A673 (cell line): ENCODE measurements around the gene MAML3. TPM values are rescaled to one million over a fixed set of nuclear protein-coding genes. Genes with fewer than 3 reads are reported as not detected.

Source experiments
- BruUV-seq: library from RNA; stranded (reverse); fragments of 400-500 nt; replicated peaks from 2 replicates; lab custom pipeline; 2021; lab: Mats Ljungman, UMichigan
- CTCF ChIA-PET: fragments of 300-600 bp; sonication (Branson Sonifier 250); formaldehyde crosslinking; loops from one replicate; lab custom pipeline; 2022; ENCODE audit warnings: antibody characterized with exemption; lab: Charles Lee
- POLR2A ChIA-PET: fragments of 300-600 bp; sonication (Branson Sonifier 250); formaldehyde crosslinking; loops from one replicate; lab custom pipeline; 2022; ENCODE audit warnings: antibody characterized with exemption; ENCODE audit not compliant: low non-redundant PET; lab: Charles Lee
- DNase-seq: peaks from one replicate; pipeline ENCODE4 v3.0.0-alpha.2; 2015; ENCODE audit warnings: low spot score
- H3K27ac ChIP-seq: fragments of 200-600 bp; sonication (generic); 2 replicates; pipeline ENCODE4 v1.5.1; 2016; ENCODE audit warnings: mixed run types, low read depth, mild to moderate bottlenecking, mixed read lengths, antibody characterized with exemption, low read length; ENCODE audit not compliant: poor library complexity, severe bottlenecking
- H3K27me3 ChIP-seq: fragments of 200-600 bp; sonication (generic); replicated peaks from 2 replicates; pipeline ENCODE4 v1.6.1; 2017; ENCODE audit warnings: mixed run types, low read depth, mild to moderate bottlenecking, mixed read lengths, antibody characterized with exemption, low read length; ENCODE audit not compliant: insufficient read depth, poor library complexity
- H3K36me3 ChIP-seq: fragments of 200-600 bp; sonication (generic); 2 replicates; pipeline ENCODE4 v1.6.1; 2016; ENCODE audit warnings: mixed run types, mild to moderate bottlenecking, mixed read lengths, antibody characterized with exemption, low read length; ENCODE audit not compliant: insufficient read depth, poor library complexity, severe bottlenecking
- H3K4me1 ChIP-seq: fragments of 200-600 bp; sonication (generic); 2 replicates; pipeline ENCODE4 v1.6.1; 2017; ENCODE audit warnings: mixed run types, mild to moderate bottlenecking, mixed read lengths, antibody characterized with exemption, low read length; ENCODE audit not compliant: insufficient read depth, poor library complexity, severe bottlenecking
- H3K4me3 ChIP-seq: fragments of 200-600 bp; sonication (generic); 2 replicates; pipeline ENCODE4 v1.5.1; 2016; ENCODE audit warnings: low read depth, mixed run types, mild to moderate bottlenecking, mixed read lengths, low read length; ENCODE audit not compliant: poor library complexity, severe bottlenecking
- H3K9me3 ChIP-seq: fragments of 200-600 bp; sonication (generic); 2 replicates; pipeline ENCODE4 v1.6.1; 2016; ENCODE audit warnings: mixed run types, low read depth, mild to moderate bottlenecking, mixed read lengths, antibody characterized with exemption, low read length; ENCODE audit not compliant: poor library complexity, severe bottlenecking
- EZH2 ChIP-seq: fragments of 200-600 bp; sonication (generic); IDR thresholded peaks from 2 replicates; pipeline ENCODE4 v1.6.1; 2017; ENCODE audit warnings: borderline replicate concordance, low read depth, mild to moderate bottlenecking, mixed read lengths, antibody characterized with exemption, low read length; ENCODE audit not compliant: poor library complexity, severe bottlenecking
- intact Hi-C: fragments of 100-400 bp; cut with micrococcal nuclease; formaldehyde crosslinking; loops from one replicate; pipeline ENCODE4 v1.10.0; 2022; ENCODE audit not compliant: unreplicated experiment
- total RNA-seq: library from RNA; stranded (reverse); gene quantifications from 2 replicates; pipeline ENCODE4 v1.2.3, GENCODE V29; 2021
- TF ChIP-seq, protein P1 (sequence below): fragments of 300-800, 200-600 bp; sonication (generic); conservative IDR thresholded peaks from 2 replicates; pipeline ENCODE4 v1.5.1; 2017; ENCODE audit warnings: low read depth, mild to moderate bottlenecking, antibody characterized with exemption, low read length, moderate library complexity, mixed read lengths

Gene MAML3
- total RNA-seq, 1 experiment from 2014 or later, result 3.7 TPM

DNA sequence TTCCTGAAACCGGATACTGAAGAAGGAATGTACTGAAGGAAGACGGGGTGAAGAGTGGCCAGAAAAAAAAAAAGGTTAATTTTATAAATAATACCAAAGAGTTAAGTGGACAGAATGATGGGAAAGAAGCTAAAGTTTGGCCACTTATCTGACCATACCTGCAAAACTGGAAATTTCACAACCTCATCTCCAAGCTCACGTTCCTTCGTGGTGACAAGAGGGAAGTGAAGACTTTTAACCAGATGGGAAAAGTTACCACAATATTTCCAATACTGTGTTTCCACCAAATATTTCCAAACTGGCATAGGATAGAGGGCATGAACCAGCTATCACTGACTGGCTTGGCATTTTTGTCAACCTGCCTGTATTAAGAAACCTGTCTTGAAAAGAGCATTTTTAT is 56.4 kb downstream of the MAML3 start:
- H3K27me3 ChIP-seq, result no peaks in the 10 kb centered on the region
- ChIA-PET POLR2A (no interaction called here), CTCF (no interaction called here)
- no TSS peak for BruUV-seq
- H3K4me3 ChIP-seq, result no peak overlapping the region
- no peak for DNase-seq
- H3K9me3 ChIP-seq, result no peaks in the 10 kb centered on the region
- TF ChIP-seq, protein P1, sequence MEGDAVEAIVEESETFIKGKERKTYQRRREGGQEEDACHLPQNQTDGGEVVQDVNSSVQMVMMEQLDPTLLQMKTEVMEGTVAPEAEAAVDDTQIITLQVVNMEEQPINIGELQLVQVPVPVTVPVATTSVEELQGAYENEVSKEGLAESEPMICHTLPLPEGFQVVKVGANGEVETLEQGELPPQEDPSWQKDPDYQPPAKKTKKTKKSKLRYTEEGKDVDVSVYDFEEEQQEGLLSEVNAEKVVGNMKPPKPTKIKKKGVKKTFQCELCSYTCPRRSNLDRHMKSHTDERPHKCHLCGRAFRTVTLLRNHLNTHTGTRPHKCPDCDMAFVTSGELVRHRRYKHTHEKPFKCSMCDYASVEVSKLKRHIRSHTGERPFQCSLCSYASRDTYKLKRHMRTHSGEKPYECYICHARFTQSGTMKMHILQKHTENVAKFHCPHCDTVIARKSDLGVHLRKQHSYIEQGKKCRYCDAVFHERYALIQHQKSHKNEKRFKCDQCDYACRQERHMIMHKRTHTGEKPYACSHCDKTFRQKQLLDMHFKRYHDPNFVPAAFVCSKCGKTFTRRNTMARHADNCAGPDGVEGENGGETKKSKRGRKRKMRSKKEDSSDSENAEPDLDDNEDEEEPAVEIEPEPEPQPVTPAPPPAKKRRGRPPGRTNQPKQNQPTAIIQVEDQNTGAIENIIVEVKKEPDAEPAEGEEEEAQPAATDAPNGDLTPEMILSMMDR, result no peak
- no peak for TF ChIP-seq EZH2
- intact Hi-C loops, result loop anchor here (5.0 kb wide), 2 partner anchors 55 to 145 kb away; partner anchors contain the start of gene MAML3
- peak overlapping the region; percentile 85 for H3K27ac ChIP-seq
- H3K36me3 ChIP-seq, result no peaks in the 10 kb centered on the region
- peaks cover 74% of the 10 kb centered on the region for H3K4me1 ChIP-seq

DNA sequence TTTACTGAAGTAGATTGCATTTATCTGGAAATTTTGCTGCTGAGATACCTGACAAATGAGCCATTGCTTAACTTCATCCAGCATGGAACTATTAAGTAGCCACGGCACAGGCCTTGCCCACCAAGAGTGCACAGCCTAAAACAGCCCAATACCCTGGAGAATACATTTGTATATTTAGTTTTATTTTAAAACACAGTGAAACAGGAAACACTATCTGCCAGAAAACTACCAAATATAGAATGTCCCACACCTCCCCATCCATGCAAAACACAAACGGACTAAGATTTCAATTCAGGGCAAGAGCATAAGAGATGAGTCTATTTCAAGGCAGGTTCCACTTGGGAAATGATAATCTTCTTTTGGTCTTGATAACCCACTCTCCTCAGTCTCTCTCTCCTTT is 57.1 kb downstream of the MAML3 start:
- no peak for DNase-seq
- intact Hi-C loops, result loop anchor here (5.0 kb wide), 2 partner anchors 55 to 145 kb away; partner anchors contain the start of gene MAML3
- H3K27me3 ChIP-seq, result no peaks in the 10 kb centered on the region
- BruUV-seq, result no TSS peak
- TF ChIP-seq EZH2, result no peak
- TF ChIP-seq, protein P1, result no peak
- ChIA-PET POLR2A (no interaction called here), CTCF (no interaction called here)
- peak overlapping the region; percentile 85 for H3K27ac ChIP-seq
- H3K36me3 ChIP-seq, result no peaks in the 10 kb centered on the region
- peaks cover 76% of the 10 kb centered on the region for H3K4me1 ChIP-seq
- H3K9me3 ChIP-seq, result no peaks in the 10 kb centered on the region
- no peak overlapping the region for H3K4me3 ChIP-seq

DNA sequence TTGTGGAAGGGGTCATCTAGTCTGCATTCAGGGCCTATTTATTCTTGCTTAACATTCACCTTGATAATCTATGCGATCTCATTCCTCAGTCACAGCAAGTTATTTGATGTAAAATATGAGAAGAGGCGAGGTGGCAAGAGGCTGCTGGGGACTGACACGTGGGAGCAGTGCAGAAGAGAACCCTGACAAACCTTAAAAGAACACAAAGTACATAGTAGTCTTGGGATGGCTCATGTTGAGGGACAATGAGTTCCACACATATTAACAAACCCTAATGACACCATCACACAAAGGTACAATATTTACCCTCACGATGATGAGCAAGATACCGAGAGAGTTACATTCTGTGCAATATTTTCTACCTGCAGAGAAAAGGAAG is 57.5 kb downstream of the MAML3 start:
- Histone ChIP-seq H3K27ac (peak overlapping the region; percentile 85), H3K4me3 (peak overlapping the region; percentile 3), H3K4me1 (peaks cover 76% of the 10 kb centered on the region), H3K27me3 (no peaks in the 10 kb centered on the region), H3K9me3 (no peaks in the 10 kb centered on the region), H3K36me3 (no peaks in the 10 kb centered on the region)
- POLR2A ChIA-PET, result no interaction called here
- intact Hi-C loops, result loop anchor here (5.0 kb wide), 2 partner anchors 56 to 146 kb away; partner anchors contain the start of gene MAML3
- TF ChIP-seq, protein P1, result no peak
- no peak for TF ChIP-seq EZH2
- DNase-seq, result no peak
- CTCF ChIA-PET, result no interaction called here
- TSS peak; percentile 81 for BruUV-seq
